Spinal cord (tissue), 10 donors: ENCODE measurements around the gene TXK. TPM values are rescaled to one million over a fixed set of nuclear protein-coding genes. Genes with fewer than 3 reads are reported as not detected.

ENCODE experiments used
- DNase-seq, 6 donors: peaks; one replicate each; pipeline versions ENCODE4 v3.0.0 to v3.0.0-alpha.2; 2013 to 2015; ENCODE audit warnings: low spot score in 6 of 6, low read depth in 4 of 6
- H3K27ac ChIP-seq: one replicate; pipeline ENCODE4 v1.5.1; 2013; ENCODE audit warnings: low read depth, low read length, control low read depth
- H3K27me3 ChIP-seq: one replicate; pipeline ENCODE4 v1.6.1; 2013; ENCODE audit warnings: low read length; ENCODE audit not compliant: control insufficient read depth, insufficient read depth
- H3K36me3 ChIP-seq: one replicate; pipeline ENCODE4 v1.6.1; 2013; ENCODE audit warnings: low read length; ENCODE audit not compliant: control insufficient read depth, insufficient read depth
- H3K4me1 ChIP-seq: one replicate; pipeline ENCODE4 v1.6.1; 2013; ENCODE audit warnings: low read length; ENCODE audit not compliant: control insufficient read depth, insufficient read depth
- H3K4me3 ChIP-seq: one replicate; pipeline ENCODE4 v1.5.1; 2013; ENCODE audit warnings: low read depth, low read length, control low read depth
- H3K9me3 ChIP-seq: one replicate; pipeline ENCODE4 v1.6.1; 2013; ENCODE audit warnings: low read length; ENCODE audit not compliant: control insufficient read depth, insufficient read depth
- WGBS: methylation state at CpG from one replicate; pipeline ENCODE4 v1.1.5; 2013; ENCODE audit warnings: missing lambda C conversion rate; ENCODE audit not compliant: insufficient coverage; 5-methylcytosine and 5-hydroxymethylcytosine counted together
- polyA plus RNA-seq, 2 donors: library from polyadenylated mRNA; unstranded; fragments of 120-200 nt; gene quantifications; one replicate each; pipeline ENCODE4 v1.2.1, GENCODE V29; 2013; ENCODE audit not compliant: insufficient read length in 2 of 2
- total RNA-seq, 2 donors: library from RNA; depleted of rRNA in 1 of 2; stranded (reverse); fragments of 120-200 nt in 1 of 2; fragments of >200 nt in 1 of 2; gene quantifications; one replicate each; pipeline versions ENCODE4 v1.2.3 to v1.2.4, GENCODE V29; 2013 to 2014
- donor health status: healthy.

Gene TXK
- total and polyA plus RNA-seq, 4 donors: 0.35 to 2.3 (median 1.2) TPM

- Histone ChIP-seq H3K27ac (no peak overlapping the region), H3K4me3 (no peak overlapping the region), H3K4me1 (no peaks in the 10 kb centered on the region), H3K36me3 (no peaks in the 10 kb centered on the region), H3K9me3 (no peaks in the 10 kb centered on the region), H3K27me3 (no peaks in the 10 kb centered on the region)
- no CpG with 5 or more reads among the region's 1 CpG for WGBS
- DNase-seq: no peak
These were observed 23.5 kb downstream of the TXK start for GRCh38 chr4:48110452-48110978.

GRCh38 chr4:48109413-48110263 lies 24.4 kb downstream of the TXK start:
- H3K4me3 ChIP-seq: no peak overlapping the region
- no peaks in the 10 kb centered on the region for H3K36me3 ChIP-seq
- no peak overlapping the region for H3K27ac ChIP-seq
- H3K4me1 ChIP-seq: no peaks in the 10 kb centered on the region
- 75% methylated on average over 1 of the region's 5 CpGs for WGBS
- peak in 2 of 6 donors; percentile 40 to 60 for DNase-seq
- H3K27me3 ChIP-seq: no peaks in the 10 kb centered on the region
- H3K9me3 ChIP-seq: no peaks in the 10 kb centered on the region

- Histone ChIP-seq H3K4me1 (no peaks in the 10 kb centered on the region), H3K4me3 (no peak overlapping the region), H3K36me3 (no peaks in the 10 kb centered on the region), H3K27me3 (no peaks in the 10 kb centered on the region), H3K27ac (no peak overlapping the region), H3K9me3 (no peaks in the 10 kb centered on the region)
- no CpG with 5 or more reads among the region's 2 CpGs for WGBS
- no peak for DNase-seq
These were observed 25.6 kb downstream of the TXK start for GRCh38 chr4:48108309-48109073.

DNA sequence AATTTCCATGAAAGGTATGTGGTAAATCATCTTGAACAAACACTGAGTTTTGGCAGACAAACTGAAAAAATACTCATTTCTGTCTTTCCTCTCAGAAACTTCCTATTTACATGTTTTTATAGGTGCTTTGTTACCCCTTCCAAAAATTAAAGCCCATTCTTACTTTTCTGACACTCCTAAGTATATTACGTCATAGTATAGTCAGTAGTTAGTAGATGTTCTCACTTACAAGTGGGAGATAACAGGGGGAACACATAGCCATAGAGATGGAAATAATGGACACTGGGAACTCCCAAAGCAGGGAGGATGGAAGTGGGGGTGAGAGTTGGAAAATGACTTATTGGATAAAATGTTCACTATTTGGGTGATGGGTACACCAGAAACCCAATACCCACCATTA lies 28.8 kb downstream of the TXK start:
- H3K36me3 ChIP-seq: no peaks in the 10 kb centered on the region
- no peaks in the 10 kb centered on the region for H3K9me3 ChIP-seq
- H3K27ac ChIP-seq: no peak overlapping the region
- H3K27me3 ChIP-seq: no peaks in the 10 kb centered on the region
- no peaks in the 10 kb centered on the region for H3K4me1 ChIP-seq
- WGBS: no CpG with 5 or more reads among the region's 1 CpG
- no peak overlapping the region for H3K4me3 ChIP-seq
- no peak for DNase-seq

DNA sequence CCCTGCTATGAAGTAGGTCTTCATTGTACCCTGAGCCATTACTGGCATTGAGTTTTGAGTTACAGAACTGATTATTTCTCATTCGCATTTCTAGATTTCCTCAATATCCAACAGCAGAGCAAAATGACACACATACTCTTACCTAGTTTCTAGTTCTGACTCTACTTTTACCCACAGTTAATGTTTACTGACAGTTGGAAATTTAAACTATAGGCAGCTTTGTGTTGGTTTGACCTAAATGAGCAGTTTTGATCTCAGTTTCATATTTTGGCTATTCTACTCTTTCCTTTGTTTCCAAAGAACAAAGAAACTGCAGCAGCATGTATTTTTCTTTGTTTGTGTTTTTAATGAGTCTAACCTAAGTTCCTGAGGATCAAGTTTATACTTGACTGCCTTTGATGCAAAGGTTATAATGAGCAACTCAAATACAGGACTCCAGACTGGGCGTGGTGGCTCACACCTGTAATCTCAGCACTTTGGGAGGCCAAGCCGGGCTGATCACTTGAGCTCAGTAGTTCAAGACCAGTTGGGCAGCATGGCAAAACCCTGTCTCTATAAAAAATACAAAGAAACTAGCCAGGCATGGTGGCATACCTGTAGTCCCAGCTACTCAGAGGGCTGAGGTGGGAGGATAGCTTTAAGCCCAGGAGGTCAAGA lies 30.4 kb downstream of the TXK start:
- WGBS: 87% methylated on average over 2 of the region's 3 CpGs
- no peak for DNase-seq
- no peaks in the 10 kb centered on the region for H3K9me3 ChIP-seq
- no peak overlapping the region for H3K27ac ChIP-seq
- H3K4me1 ChIP-seq: no peaks in the 10 kb centered on the region
- no peaks in the 10 kb centered on the region for H3K27me3 ChIP-seq
- no peaks in the 10 kb centered on the region for H3K36me3 ChIP-seq
- H3K4me3 ChIP-seq: no peak overlapping the region

DNA sequence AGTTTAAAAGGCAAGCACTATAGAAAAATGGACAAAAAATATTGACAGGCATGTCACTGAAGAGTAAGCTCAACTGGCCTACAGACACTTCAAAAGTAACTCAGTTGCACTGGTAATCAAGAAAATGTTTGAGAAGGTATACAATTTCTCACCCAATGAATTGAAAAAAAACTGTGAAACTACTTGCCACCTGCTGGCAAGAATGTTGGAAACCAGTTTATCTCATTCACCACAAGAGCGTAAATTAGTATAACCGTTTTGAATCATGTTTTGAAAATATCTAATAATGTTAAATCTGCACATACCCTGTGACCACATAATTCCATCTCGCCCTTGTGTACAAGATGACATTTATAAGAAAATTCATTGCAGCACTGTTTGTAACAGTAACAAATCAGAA lies 31.7 kb downstream of the TXK start:
- H3K27ac ChIP-seq: no peak overlapping the region
- no CpG with 5 or more reads among the region's 3 CpGs for WGBS
- no peaks in the 10 kb centered on the region for H3K9me3 ChIP-seq
- H3K4me1 ChIP-seq: no peaks in the 10 kb centered on the region
- H3K36me3 ChIP-seq: no peaks in the 10 kb centered on the region
- H3K4me3 ChIP-seq: no peak overlapping the region
- no peaks in the 10 kb centered on the region for H3K27me3 ChIP-seq
- no peak for DNase-seq

GRCh38 chr4:48100256-48100655 lies 33.8 kb downstream of the TXK start:
- Histone ChIP-seq H3K4me3 (no peak overlapping the region), H3K4me1 (no peaks in the 10 kb centered on the region), H3K36me3 (no peaks in the 10 kb centered on the region), H3K27me3 (no peaks in the 10 kb centered on the region), H3K27ac (no peak overlapping the region), H3K9me3 (no peaks in the 10 kb centered on the region)
- DNase-seq: no peak
- no CpG with 5 or more reads among the region's 1 CpG for WGBS

DNA sequence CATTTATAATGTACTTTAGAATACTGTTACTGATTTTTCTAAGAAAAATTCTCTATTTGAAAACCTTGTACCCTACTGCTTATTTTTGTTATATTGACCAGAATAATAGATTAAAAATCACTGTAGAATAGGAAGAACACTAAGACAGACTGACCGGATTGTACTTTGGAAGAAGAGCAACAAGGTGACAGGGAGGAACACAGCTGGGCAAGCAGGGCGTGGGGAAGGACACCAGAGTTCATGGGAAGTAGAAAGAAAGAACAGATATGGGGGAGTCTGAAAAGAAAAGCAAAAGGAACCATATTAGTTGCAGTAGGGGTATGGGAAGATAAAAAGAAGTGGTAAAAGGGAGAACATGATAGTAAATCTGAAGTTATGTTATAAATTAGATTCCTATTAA lies 38.6 kb downstream of the TXK start:
- Histone ChIP-seq H3K4me1 (no peaks in the 10 kb centered on the region), H3K27me3 (no peaks in the 10 kb centered on the region), H3K9me3 (no peaks in the 10 kb centered on the region), H3K27ac (no peak overlapping the region), H3K36me3 (no peaks in the 10 kb centered on the region), H3K4me3 (no peak overlapping the region)
- DNase-seq: no peak
- WGBS: 81% methylated on average over 2 of the region's 2 CpGs

GRCh38 chr4:48093991-48094416 lies 40.0 kb downstream of the TXK start:
- 33% methylated on average over 1 of the region's 3 CpGs for WGBS
- no peak for DNase-seq
- Histone ChIP-seq H3K4me1 (no peaks in the 10 kb centered on the region), H3K27me3 (no peaks in the 10 kb centered on the region), H3K36me3 (no peaks in the 10 kb centered on the region), H3K27ac (no peak overlapping the region), H3K9me3 (no peaks in the 10 kb centered on the region), H3K4me3 (no peak overlapping the region)
